Neural cell (in vitro differentiated cells): ENCODE measurements around the gene TMEM120A. TPM values are rescaled to one million over a fixed set of nuclear protein-coding genes. Genes with fewer than 3 reads are reported as not detected.

Experiments used
- H2AFZ ChIP-seq: fragments of 200-600, 300-800 bp; sonication (generic), shearing (Covaris generic); 2 replicates; pipeline ENCODE4 v1.6.0; 2014; ENCODE audit warnings: low read depth, mild to moderate bottlenecking, antibody characterized with exemption, low read length, moderate library complexity
- H3F3A ChIP-seq: fragments of 200-600 bp; shearing (Covaris generic); 2 replicates; pipeline ENCODE4 v1.6.1; 2016; ENCODE audit warnings: mild to moderate bottlenecking, moderate library complexity, mixed read lengths, antibody characterized with exemption, low read length; ENCODE audit not compliant: insufficient read depth, poor library complexity, severe bottlenecking
- H3K27ac ChIP-seq: fragments of 200-600, 300-800 bp; sonication (generic), shearing (Covaris generic); 2 replicates; pipeline ENCODE4 v1.5.1; 2014; ENCODE audit warnings: mild to moderate bottlenecking, low read length, moderate library complexity
- H3K27me3 ChIP-seq: fragments of 300-800, 200-600 bp; sonication (generic), shearing (Covaris generic); 2 replicates; pipeline ENCODE4 v1.6.0; 2014; ENCODE audit warnings: mild to moderate bottlenecking, low read depth, low read length, moderate library complexity; ENCODE audit not compliant: insufficient read depth
- H3K36me3 ChIP-seq: fragments of 300-800, 200-600 bp; sonication (generic), shearing (Covaris generic); 2 replicates; pipeline ENCODE4 v1.5.1; 2014; ENCODE audit warnings: mild to moderate bottlenecking, antibody characterized with exemption, low read length, moderate library complexity; ENCODE audit not compliant: insufficient read depth
- H3K4me2 ChIP-seq: fragments of 300-800, 200-600 bp; sonication (generic), shearing (Covaris generic); 2 replicates; pipeline ENCODE4 v1.6.0; 2014; ENCODE audit warnings: mild to moderate bottlenecking, low read length
- H3K4me3 ChIP-seq: fragments of 300-800, 200-600 bp; sonication (generic), shearing (Covaris generic); 2 replicates; pipeline ENCODE4 v1.5.1; 2014; ENCODE audit warnings: mild to moderate bottlenecking, low read length, moderate library complexity
- H3K79me2 ChIP-seq: fragments of 200-600 bp; shearing (Covaris generic); replicated peaks from 2 replicates; pipeline ENCODE4 v1.6.0; 2014; ENCODE audit warnings: mild to moderate bottlenecking, low read length, moderate library complexity; ENCODE audit not compliant: insufficient read depth
- H3K9ac ChIP-seq: fragments of 300-800, 200-600 bp; sonication (generic), shearing (Covaris generic); 2 replicates; pipeline ENCODE4 v1.6.1; 2016; ENCODE audit warnings: mild to moderate bottlenecking, low read length, mixed read lengths
- H3K9me2 ChIP-seq: fragments of 200-600 bp; shearing (Covaris generic); 2 replicates; pipeline ENCODE4 v1.6.1; 2016; ENCODE audit warnings: mild to moderate bottlenecking, low read length, mixed read lengths; ENCODE audit not compliant: insufficient read depth
- H3K9me3 ChIP-seq: fragments of 200-600, 300-800 bp; sonication (generic), shearing (Covaris generic); 2 replicates; pipeline ENCODE4 v1.6.1; 2016; ENCODE audit warnings: mild to moderate bottlenecking, mixed run types, low read length, moderate library complexity, mixed read lengths
- H4K20me1 ChIP-seq: fragments of 200-600 bp; shearing (Covaris generic); 2 replicates; pipeline ENCODE4 v1.6.1; 2016; ENCODE audit warnings: mild to moderate bottlenecking, mixed run types; ENCODE audit not compliant: insufficient read depth
- CTCF ChIP-seq: fragments of 450-650 bp; IDR thresholded peaks from 2 replicates; pipeline ENCODE4 v1.5.1; 2014; ENCODE audit warnings: antibody characterized with exemption, mild to moderate bottlenecking, moderate library complexity; ENCODE audit not compliant: poor library complexity, severe bottlenecking
- EP300 ChIP-seq: fragments of 450-650 bp; conservative IDR thresholded peaks from 2 replicates; pipeline ENCODE4 v1.6.1; 2014; ENCODE audit warnings: antibody characterized with exemption, mild to moderate bottlenecking, moderate library complexity; ENCODE audit not compliant: poor library complexity, severe bottlenecking
- EZH2 ChIP-seq: fragments of 200-600, 300-800 bp; shearing (Covaris generic), sonication (generic); IDR thresholded peaks from 2 replicates; pipeline ENCODE4 v1.6.1; 2014; ENCODE audit warnings: antibody characterized with exemption, low read length, borderline replicate concordance, mild to moderate bottlenecking; ENCODE audit not compliant: insufficient read depth, poor library complexity, severe bottlenecking
- MXI1 ChIP-seq: fragments of 450-650 bp; conservative IDR thresholded peaks from 2 replicates; pipeline ENCODE4 v1.6.1; 2014; ENCODE audit warnings: antibody characterized with exemption, mild to moderate bottlenecking; ENCODE audit not compliant: poor library complexity, severe bottlenecking
- POLR2AphosphoS5 ChIP-seq: IDR thresholded peaks from 2 replicates; pipeline ENCODE4 v1.6.1; 2012
- RAD21 ChIP-seq: fragments of 450-650 bp; conservative IDR thresholded peaks from 2 replicates; pipeline ENCODE4 v1.6.1; 2014; ENCODE audit warnings: antibody characterized with exemption, mild to moderate bottlenecking, moderate library complexity
- REST ChIP-seq: IDR thresholded peaks from 2 replicates; pipeline ENCODE4 v1.6.1; 2012; ENCODE audit warnings: borderline replicate concordance
- SMC3 ChIP-seq: fragments of 450-650 bp; conservative IDR thresholded peaks from 2 replicates; pipeline ENCODE4 v1.6.1; 2014; ENCODE audit warnings: antibody characterized with exemption, mild to moderate bottlenecking, moderate library complexity; ENCODE audit not compliant: poor library complexity
- TAF1 ChIP-seq: IDR thresholded peaks from 2 replicates; pipeline ENCODE4 v1.6.1; 2012; ENCODE audit warnings: low read depth
- polyA plus RNA-seq: library from polyadenylated mRNA; depleted of rRNA; stranded (reverse); fragments of >200 nt; gene quantifications from 2 replicates; pipeline ENCODE4 v1.2.3, GENCODE V29; 2014

Gene TMEM120A
- polyA plus RNA-seq, 1 donor from 2014 or later = 39.1 TPM

GRCh38 chr7:75989500-75990388, 4.7 kb downstream of the TMEM120A start:
- Histone ChIP-seq H3K27ac (no peak overlapping the region), H3K4me3 (no peak overlapping the region)

More at GRCh38 chr7:75989500-75990388, 4.7 kb downstream of the TMEM120A start:
- no peaks in the 10 kb centered on the region for H3K79me2 ChIP-seq
- no peaks in the 10 kb centered on the region for H3K27me3 ChIP-seq
- H3K9ac ChIP-seq = no peak overlapping the region
- no peak overlapping the region for H2AFZ ChIP-seq
- no peaks in the 10 kb centered on the region for H4K20me1 ChIP-seq
- no peak overlapping the region for H3K4me2 ChIP-seq
- no peaks in the 10 kb centered on the region for H3K36me3 ChIP-seq
- no peaks in the 10 kb centered on the region for H3F3A ChIP-seq
- no peaks in the 10 kb centered on the region for H3K9me3 ChIP-seq
- no peaks in the 10 kb centered on the region for H3K9me2 ChIP-seq
- no peak for TF ChIP-seq MXI1
- no peak for TF ChIP-seq REST
- TF ChIP-seq CTCF = no peak
- TF ChIP-seq SMC3 = no peak
- no peak for TF ChIP-seq EZH2
- TF ChIP-seq EP300 = no peak
- no peak for TF ChIP-seq POLR2AphosphoS5
- no peak for TF ChIP-seq TAF1
- TF ChIP-seq RAD21 = no peak
